Adrenal gland (tissue), 5 donors: ENCODE results near the gene MLNR.

Experiments used
- POLR2A ChIP-seq, 2 donors: fragments of 450-650 bp; IDR thresholded peaks; one replicate each; pipeline ENCODE4 v1.6.1; 2017; ENCODE audit warnings: antibody characterized with exemption in 2 of 2, mild to moderate bottlenecking in 2 of 2, moderate library complexity in 1 of 2
- TF ChIP-seq, protein P1 (sequence below), 6 experiments: fragments of 450-650 bp in 4 of 6; fragments of 200-600 bp in 2 of 6; sonication (generic) in 1 of 6; IDR thresholded peaks; 1 replicate in 5 of 6; 2 replicates in 1 of 6; pipeline versions ENCODE4 v1.5.1 to v1.8.0; 2016 to 2021; ENCODE audit warnings: antibody characterized with exemption in 6 of 6, mild to moderate bottlenecking in 2 of 6, moderate library complexity in 1 of 6
- donor health status: DM: no; HTN: no; CAD: no.

DNA sequence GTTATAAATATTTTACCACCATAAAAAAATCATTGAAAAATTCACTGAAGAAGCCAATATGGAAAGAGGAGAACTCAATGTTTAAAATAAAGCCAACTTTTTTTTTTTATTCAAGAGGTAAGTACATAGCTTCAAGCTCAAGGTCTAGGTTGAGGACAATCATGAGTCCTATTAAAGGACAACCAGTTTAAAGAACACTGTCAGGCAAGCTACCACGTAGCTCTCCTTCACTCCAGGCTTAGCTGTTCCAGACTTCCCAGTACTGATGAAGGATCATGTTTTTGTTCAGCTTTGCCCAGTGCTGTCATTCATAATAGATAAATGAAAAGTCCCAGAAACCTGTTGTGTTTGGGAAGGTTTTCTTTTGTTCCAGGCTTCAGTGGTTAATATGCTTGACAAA is 10.0 kb upstream of the MLNR start:
- TF ChIP-seq, protein P1, sequence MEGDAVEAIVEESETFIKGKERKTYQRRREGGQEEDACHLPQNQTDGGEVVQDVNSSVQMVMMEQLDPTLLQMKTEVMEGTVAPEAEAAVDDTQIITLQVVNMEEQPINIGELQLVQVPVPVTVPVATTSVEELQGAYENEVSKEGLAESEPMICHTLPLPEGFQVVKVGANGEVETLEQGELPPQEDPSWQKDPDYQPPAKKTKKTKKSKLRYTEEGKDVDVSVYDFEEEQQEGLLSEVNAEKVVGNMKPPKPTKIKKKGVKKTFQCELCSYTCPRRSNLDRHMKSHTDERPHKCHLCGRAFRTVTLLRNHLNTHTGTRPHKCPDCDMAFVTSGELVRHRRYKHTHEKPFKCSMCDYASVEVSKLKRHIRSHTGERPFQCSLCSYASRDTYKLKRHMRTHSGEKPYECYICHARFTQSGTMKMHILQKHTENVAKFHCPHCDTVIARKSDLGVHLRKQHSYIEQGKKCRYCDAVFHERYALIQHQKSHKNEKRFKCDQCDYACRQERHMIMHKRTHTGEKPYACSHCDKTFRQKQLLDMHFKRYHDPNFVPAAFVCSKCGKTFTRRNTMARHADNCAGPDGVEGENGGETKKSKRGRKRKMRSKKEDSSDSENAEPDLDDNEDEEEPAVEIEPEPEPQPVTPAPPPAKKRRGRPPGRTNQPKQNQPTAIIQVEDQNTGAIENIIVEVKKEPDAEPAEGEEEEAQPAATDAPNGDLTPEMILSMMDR (IDR thresholded peaks at IDR 0.05): no peak
- TF ChIP-seq POLR2A (IDR thresholded peaks at IDR 0.05): no peak
